ENCODE results near the gene SERINC1. TPM values are rescaled to one million over a fixed set of nuclear protein-coding genes. Genes with fewer than 3 reads are reported as not detected.

The SERINC1 gene
- total RNA-seq, 1 experiment from 2014 or later, result 31.3 TPM

GRCh38 chr6:122449069-122449468 lies 22.5 kb downstream of the SERINC1 start:
- POLR2A ChIA-PET, result no interaction called here
- H3K36me3 Mint-ChIP-seq, result peaks cover 31% of the 10 kb centered on the region
- TF ChIP-seq STAT6 (CRISPR knock-in tag; conservative IDR thresholded peaks at IDR 0.05; ENCODE audit: low read depth) (no peak), ZNF317 (CRISPR knock-in tag; IDR thresholded peaks at IDR 0.05; ENCODE audit: borderline replicate concordance, low read depth) (no peak)
- TF ChIP-seq, protein P1, sequence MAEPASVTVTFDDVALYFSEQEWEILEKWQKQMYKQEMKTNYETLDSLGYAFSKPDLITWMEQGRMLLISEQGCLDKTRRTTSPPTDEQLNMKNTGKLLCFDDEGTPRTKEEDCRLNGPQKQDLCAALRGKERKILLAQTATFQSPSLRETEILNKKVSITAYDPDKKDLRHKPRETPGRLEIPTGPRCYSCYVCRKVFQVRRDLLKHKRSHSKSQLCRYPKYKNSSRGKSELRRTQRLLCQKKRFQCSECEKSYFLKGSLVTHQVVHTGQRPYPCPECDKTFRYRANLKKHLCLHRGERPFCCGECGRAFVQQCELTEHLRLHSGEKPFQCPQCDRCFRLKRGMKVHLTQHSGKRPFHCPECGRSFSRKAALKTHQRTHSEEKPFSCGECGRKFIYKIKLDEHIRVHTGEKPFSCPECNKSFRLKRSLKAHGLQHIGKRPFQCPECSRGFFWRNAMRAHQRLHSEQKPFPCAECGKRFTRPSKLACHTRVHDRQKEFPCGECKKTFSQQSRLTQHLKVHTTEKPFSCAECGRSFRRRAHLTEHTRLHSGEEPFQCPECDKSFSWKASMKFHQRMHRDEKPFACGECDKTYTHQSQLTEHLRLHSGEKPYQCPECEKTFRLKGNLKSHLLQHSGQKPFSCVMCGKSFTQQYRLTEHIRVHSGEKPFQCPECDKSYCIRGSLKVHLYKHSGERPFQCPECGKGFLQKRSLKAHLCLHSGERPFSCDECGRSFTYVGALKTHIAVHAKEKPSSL (CRISPR knock-in tag; conservative IDR thresholded peaks at IDR 0.05), result no peak

DNA sequence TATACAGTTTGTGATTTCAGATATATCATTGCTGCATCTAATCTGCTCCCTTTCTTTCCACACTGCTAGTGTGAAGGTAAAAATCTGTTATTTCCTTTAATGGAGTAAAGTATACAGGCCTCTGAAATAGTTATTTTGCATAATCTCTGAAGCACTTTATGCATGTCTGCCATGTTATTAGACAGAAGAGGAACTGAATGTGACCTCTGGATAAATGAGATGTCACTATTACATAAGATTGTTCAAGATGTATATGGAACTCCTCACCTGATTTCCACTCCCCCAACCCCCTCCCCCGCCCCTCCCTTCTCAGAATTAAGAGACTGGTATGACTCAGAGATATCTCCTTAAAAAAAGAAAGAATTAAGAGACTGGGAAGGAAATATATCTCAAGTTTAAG lies 26.3 kb downstream of the SERINC1 start:
- TF ChIP-seq GRHL2 (CRISPR knock-in tag; IDR thresholded peaks at IDR 0.05; ENCODE audit: insufficient replicate concordance, severe bottlenecking) (no peak), ZNF121 (CRISPR knock-in tag; IDR thresholded peaks at IDR 0.05) (no peak), RELA (CRISPR knock-in tag; IDR thresholded peaks at IDR 0.05; ENCODE audit: borderline replicate concordance) (no peak), FOXK1 (CRISPR knock-in tag; IDR thresholded peaks at IDR 0.05) (no peak), ZNF423 (CRISPR knock-in tag; IDR thresholded peaks at IDR 0.05) (no peak), SOX15 (CRISPR knock-in tag; IDR thresholded peaks at IDR 0.05) (no peak), ZNF219 (CRISPR knock-in tag; IDR thresholded peaks at IDR 0.05; ENCODE audit: borderline replicate concordance) (no peak), PRDM15 (CRISPR knock-in tag; IDR thresholded peaks at IDR 0.05) (no peak), FOXJ3 (CRISPR knock-in tag; IDR thresholded peaks at IDR 0.05; ENCODE audit: borderline replicate concordance) (no peak), ZSCAN18 (CRISPR knock-in tag; IDR thresholded peaks at IDR 0.05) (no peak), PREB (CRISPR knock-in tag; IDR thresholded peaks at IDR 0.05; ENCODE audit: borderline replicate concordance) (no peak), GABPB1 (CRISPR knock-in tag; IDR thresholded peaks at IDR 0.05) (no peak), SMAD3 (CRISPR knock-in tag; IDR thresholded peaks at IDR 0.05; ENCODE audit: borderline replicate concordance) (no peak)
- TF ChIP-seq, protein P2, sequence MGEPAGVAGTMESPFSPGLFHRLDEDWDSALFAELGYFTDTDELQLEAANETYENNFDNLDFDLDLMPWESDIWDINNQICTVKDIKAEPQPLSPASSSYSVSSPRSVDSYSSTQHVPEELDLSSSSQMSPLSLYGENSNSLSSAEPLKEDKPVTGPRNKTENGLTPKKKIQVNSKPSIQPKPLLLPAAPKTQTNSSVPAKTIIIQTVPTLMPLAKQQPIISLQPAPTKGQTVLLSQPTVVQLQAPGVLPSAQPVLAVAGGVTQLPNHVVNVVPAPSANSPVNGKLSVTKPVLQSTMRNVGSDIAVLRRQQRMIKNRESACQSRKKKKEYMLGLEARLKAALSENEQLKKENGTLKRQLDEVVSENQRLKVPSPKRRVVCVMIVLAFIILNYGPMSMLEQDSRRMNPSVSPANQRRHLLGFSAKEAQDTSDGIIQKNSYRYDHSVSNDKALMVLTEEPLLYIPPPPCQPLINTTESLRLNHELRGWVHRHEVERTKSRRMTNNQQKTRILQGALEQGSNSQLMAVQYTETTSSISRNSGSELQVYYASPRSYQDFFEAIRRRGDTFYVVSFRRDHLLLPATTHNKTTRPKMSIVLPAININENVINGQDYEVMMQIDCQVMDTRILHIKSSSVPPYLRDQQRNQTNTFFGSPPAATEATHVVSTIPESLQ (CRISPR knock-in tag; IDR thresholded peaks at IDR 0.05), result no peak
- TF ChIP-seq, protein P3, sequence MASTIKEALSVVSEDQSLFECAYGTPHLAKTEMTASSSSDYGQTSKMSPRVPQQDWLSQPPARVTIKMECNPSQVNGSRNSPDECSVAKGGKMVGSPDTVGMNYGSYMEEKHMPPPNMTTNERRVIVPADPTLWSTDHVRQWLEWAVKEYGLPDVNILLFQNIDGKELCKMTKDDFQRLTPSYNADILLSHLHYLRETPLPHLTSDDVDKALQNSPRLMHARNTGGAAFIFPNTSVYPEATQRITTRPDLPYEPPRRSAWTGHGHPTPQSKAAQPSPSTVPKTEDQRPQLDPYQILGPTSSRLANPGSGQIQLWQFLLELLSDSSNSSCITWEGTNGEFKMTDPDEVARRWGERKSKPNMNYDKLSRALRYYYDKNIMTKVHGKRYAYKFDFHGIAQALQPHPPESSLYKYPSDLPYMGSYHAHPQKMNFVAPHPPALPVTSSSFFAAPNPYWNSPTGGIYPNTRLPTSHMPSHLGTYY (CRISPR knock-in tag; IDR thresholded peaks at IDR 0.05), result no peak
- ATAC-seq, result no peak
- Mint-ChIP-seq H3K36me3 (peaks cover 24% of the 10 kb centered on the region), H3K27me3 (ENCODE audit: low read depth) (no peaks in the 10 kb centered on the region), H3K9me3 (peaks cover 6% of the 10 kb centered on the region), H3K27ac (no peak overlapping the region), H3K4me1 (no peaks in the 10 kb centered on the region), H3K4me3 (no peak overlapping the region)
- no peak for DNase-seq (ENCODE audit: low spot score)
- POLR2A ChIA-PET, result no interaction called here
- CTCF ChIA-PET, result interaction anchor here (1.0 kb wide), 1 partner anchor 85 kb away, joined by 3 read pairs; no protein-coding TSS in a partner anchor

More at GRCh38 chr6:122449069-122449468, 22.5 kb downstream of the SERINC1 start:
- peaks cover 11% of the 10 kb centered on the region for H3K4me1 Mint-ChIP-seq
- no peaks in the 10 kb centered on the region for H3K9me3 Mint-ChIP-seq
- H3K27me3 Mint-ChIP-seq (ENCODE audit: low read depth), result no peaks in the 10 kb centered on the region
- DNase-seq (ENCODE audit: low spot score) (no peak), ATAC-seq (no peak)
- no peak overlapping the region for H3K27ac Mint-ChIP-seq
- no peak overlapping the region for H3K4me3 Mint-ChIP-seq
- CTCF ChIA-PET, result no interaction called here

Measured in WTC11 (cell line).